Epithelial cell of esophagus (primary cell): Measurements from ENCODE around the gene NMT1.
A peak's percentile ranks its signal among the peaks of the same experiment; 100 is the strongest.

Source experiments
- DNase-seq: peaks from one replicate; pipeline ENCODE4 v3.0.0; 2010; ENCODE audit warnings: low read depth
- H3K4me3 ChIP-seq: 2 replicates; pipeline ENCODE4 v1.5.1; 2011; ENCODE audit warnings: mild to moderate bottlenecking, low read length, control low read depth
- CTCF ChIP-seq: IDR thresholded peaks from 2 replicates; pipeline ENCODE4 v1.5.1; 2011; ENCODE audit warnings: low read depth, mild to moderate bottlenecking, low read length, control low read depth, inconsistent platforms; ENCODE audit not compliant: insufficient read depth; ENCODE audit errors: missing control alignments

Gene NMT1

GRCh38 chr17:45018848-45019711, 42.0 kb upstream of the NMT1 start:
- TF ChIP-seq CTCF: no peak

GRCh38 chr17:45020354-45021138, 40.6 kb upstream of the NMT1 start:
- DNase-seq: peak; percentile 44
- H3K4me3 ChIP-seq: no peak overlapping the region
- no peak for TF ChIP-seq CTCF

More at GRCh38 chr17:45018848-45019711, 42.0 kb upstream of the NMT1 start:
- peak; percentile 55 for DNase-seq
- peak overlapping the region; percentile 44 for H3K4me3 ChIP-seq

GRCh38 chr17:45021607-45022287, 39.4 kb upstream of the NMT1 start:
- TF ChIP-seq CTCF: peak; percentile 38
- peak; percentile 63 for DNase-seq
- H3K4me3 ChIP-seq: peak overlapping the region; percentile 23

GRCh38 chr17:45022288-45022648, 38.8 kb upstream of the NMT1 start:
- H3K4me3 ChIP-seq: no peak overlapping the region
- peak; percentile 2 for TF ChIP-seq CTCF
- DNase-seq: no peak

GRCh38 chr17:45022655-45023339, 38.3 kb upstream of the NMT1 start:
- TF ChIP-seq CTCF: no peak
- no peak overlapping the region for H3K4me3 ChIP-seq
- peak; percentile 32 for DNase-seq

GRCh38 chr17:45029096-45029495, 32.0 kb upstream of the NMT1 start:
- no peak for DNase-seq
- H3K4me3 ChIP-seq: no peak overlapping the region
- TF ChIP-seq CTCF: no peak
